Daoy (cell line): ENCODE measurements around the gene ASL. TPM values are rescaled to one million over a fixed set of nuclear protein-coding genes. Genes with fewer than 3 reads are reported as not detected.
"Not testable (repeated sequence)": the region's sequence is repeated elsewhere in the genome, so short reads cannot be mapped to it uniquely, and the experiment has no call there.

Experiments
- DNase-seq: peaks from one replicate; pipeline ENCODE4 v3.0.0-alpha.2; 2015; ENCODE audit warnings: low read depth
- total RNA-seq: library from RNA; depleted of rRNA; stranded (reverse); fragments of >200 nt; shearing (Covaris generic); gene quantifications from 2 replicates; pipeline ENCODE4 v1.2.3, GENCODE V29; 2014

Gene ASL
- total RNA-seq, 1 experiment from 2014 or later: 73.8 TPM

DNA sequence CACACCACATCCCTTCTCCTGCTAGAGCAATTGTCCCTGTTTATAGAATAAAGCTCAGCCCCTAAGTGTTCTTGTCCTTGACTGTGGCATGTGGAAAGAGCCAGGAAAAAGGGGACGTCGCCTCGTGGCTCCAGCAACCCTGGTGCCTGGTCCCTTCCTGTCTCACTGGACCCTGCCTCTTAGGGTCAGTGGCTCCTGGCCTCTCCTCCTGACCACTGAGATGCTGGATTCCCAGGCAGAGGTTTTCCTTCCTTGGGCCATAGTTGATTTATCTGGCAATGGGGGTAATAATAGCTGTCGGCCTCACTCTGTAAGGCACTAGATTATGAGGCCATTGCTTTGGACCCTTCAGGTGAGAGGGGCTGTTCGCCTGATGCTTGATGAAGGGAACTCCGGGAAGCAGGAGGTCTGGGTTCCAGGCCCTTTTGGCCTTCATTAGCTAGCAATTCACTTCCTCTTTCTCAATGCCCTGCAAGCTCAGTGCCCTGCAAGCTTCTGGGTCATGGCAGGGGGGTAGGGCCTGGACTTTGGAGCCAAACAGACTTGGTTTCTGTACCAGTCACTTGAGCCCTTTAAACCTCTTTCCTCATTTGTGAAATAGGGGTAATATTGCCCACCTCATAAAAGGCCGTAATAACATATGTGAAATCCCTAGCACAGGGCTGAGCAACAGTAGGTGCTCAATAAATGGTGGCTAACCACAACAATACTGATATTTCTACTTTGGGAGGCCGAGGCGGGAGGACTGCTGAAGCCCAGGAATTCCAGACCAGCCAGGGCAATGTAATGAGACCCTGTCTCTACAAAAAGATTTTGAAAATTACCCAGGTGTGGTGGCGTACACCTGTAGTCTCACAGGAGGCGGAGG, 1.1 kb downstream of the ASL start:
- no peak for DNase-seq

DNA sequence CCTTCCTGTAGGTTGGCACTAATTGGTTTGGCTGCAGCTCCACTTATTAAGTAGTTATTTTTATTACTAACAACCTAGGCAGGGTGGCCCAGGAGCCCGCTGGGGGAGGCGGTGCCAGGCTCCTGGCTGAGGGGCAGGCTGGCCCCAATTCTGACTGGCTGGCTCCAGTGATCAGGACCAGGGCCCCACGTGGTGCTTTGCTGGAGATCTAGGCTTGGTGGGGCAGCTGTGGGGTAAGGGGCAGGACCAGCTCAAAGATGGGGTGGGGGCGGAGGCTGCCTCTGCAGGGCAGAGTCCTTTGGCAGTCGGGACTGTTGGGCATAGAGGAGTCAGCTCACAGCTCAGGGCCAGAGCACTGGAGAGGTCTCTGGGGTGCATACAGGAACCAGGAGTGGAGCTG, 2.4 kb downstream of the ASL start:
- DNase-seq: no peak

DNA sequence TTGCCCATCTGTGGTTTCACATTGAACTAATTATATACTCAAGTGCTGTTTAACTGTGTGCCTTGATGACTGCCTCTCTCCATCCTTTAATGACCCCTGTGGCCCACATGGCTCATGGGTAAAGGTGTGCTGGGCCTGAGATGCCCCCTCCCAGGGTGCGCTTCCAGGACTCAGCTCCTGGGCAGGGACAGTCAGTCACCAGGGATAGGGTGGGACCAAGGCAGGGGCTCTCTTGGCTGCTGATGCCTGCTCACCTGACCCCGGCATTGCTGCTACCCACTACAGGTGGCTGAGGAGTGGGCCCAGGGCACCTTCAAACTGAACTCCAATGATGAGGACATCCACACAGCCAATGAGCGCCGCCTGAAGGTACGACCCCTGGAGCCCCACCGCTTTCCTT, 6.5 kb downstream of the ASL start:
- DNase-seq: no peak

DNA sequence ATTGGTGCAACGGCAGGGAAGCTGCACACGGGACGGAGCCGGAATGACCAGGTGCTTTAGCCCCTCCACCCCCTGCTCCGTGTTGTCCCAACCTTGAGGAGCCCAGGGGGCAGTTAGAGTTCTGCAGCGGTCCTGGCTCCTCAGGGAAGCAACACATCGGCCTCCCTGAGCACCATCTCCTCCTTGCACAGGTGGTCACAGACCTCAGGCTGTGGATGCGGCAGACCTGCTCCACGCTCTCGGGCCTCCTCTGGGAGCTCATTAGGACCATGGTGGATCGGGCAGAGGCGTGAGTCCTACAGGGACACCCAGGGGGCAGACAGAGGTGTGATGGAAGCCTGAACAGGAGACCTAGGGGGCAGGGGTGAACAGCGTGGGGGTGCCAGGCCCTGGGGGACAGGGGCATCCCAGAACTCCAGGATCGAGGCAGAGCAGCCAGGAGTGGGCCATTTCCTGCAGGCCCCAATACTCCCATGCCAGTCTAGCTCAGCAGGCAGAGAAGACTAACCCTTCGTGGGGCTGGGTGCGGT, 7.3 kb downstream of the ASL start:
- DNase-seq: no peak

DNA sequence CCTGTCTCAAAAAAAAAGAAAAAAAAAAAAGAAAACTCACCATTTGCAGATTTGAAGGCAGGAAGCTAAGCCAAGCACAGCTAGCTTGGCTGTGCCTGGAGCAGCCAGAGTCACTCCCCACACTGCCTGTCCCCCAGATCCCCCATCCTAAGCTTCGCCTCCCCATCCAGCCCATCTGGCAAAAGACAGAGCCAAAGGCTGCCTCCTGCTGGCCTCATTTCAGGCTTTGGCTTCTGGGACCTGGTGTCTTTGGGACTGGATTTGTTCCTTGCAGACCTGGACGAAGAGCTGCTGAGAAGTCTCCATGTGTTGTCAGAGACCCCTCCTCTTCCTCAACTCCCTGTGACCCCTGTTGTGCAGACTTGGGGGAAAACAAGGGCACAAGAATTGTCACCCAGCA, 8.1 kb downstream of the ASL start:
- no peak for DNase-seq

DNA sequence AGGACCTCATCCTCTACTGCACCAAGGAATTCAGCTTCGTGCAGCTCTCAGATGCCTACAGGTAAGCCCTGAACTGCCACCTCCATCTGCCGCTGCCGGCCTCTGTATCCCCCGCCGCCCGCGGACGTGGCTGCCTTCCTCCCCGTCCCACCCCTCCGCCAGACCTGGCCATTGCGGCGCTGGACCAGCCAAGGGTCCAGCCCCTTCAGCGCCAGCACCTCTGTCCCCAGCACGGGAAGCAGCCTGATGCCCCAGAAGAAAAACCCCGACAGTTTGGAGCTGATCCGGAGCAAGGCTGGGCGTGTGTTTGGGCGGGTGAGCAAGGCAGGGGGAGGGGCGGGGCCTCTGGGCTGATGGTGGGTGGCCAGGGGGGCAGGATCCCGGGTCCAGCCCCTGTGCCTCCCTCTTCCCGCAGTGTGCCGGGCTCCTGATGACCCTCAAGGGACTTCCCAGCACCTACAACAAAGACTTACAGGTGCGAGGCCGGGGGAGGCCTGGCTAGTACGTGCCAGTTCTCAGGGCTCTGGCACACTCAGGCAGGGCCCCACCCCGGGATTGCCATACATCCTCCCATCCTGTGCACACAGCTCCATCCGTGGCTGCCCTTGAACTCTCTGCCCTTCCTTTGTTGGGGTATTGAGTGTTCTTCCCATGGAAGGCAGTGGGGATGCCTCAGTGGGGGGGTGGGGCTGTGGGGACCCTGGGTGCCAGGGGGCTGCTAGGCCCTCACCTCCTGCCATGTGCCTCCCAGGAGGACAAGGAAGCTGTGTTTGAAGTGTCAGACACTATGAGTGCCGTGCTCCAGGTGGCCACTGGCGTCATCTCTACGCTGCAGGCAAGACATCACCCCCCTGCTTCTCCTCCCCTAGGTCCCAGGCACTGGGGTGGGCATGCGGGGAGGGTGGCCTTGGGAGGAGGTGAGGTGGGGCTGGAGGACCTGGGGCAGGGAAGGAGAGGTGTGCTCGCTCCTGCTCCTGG, 13.5 kb downstream of the ASL start:
- no peak for DNase-seq

DNA sequence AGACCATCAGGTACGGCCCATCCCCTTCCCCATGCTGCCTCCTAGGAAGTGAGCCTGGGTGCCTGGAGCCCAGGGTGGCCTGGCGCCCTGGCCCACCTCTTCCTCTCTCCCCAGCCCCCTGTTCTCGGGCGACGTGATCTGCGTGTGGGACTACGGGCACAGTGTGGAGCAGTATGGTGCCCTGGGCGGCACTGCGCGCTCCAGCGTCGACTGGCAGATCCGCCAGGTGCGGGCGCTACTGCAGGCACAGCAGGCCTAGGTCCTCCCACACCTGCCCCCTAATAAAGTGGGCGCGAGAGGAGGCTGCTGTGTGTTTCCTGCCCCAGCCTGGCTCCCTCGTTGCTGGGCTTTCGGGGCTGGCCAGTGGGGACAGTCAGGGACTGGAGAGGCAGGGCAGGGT, 17.0 kb downstream of the ASL start:
- DNase-seq: no peak

DNA sequence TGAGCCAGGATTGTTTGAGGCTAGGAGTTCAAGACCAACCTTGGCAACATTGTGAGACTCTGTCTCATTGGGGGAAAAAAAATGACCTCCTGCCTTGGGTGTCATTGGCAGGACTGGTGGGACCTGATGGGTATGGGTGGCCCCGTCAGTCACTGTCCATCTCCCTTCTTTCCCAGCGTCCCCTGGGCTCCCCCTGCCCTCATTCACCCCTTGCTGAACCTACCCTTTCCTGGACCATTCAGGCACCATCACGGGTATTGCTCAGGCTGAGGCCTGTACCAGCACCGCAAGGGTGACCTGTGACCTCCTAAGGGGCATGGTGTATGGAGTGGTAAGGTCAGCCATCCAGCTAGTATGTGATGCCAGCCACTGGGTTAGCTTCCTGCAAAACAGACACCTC, 19.4 kb downstream of the ASL start:
- DNase-seq: no peak

DNA sequence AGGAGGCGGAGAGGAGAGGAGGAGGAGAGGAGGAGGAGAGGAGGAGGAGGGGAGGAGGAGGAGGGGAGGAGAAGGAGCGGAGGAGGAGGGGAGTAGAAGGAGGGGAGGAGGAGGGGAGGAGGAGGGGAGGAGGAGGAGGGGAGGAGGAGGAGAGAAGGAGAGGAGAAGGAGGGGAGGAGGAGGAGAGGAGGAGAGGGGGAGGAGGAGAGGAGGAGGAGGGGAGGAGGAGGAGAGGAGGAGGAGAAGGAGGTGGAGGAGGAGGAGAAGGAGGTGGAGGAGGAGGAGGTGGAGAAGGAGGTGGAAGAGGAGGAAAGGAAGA, 23.6 kb downstream of the ASL start:
- no peak for DNase-seq

DNA sequence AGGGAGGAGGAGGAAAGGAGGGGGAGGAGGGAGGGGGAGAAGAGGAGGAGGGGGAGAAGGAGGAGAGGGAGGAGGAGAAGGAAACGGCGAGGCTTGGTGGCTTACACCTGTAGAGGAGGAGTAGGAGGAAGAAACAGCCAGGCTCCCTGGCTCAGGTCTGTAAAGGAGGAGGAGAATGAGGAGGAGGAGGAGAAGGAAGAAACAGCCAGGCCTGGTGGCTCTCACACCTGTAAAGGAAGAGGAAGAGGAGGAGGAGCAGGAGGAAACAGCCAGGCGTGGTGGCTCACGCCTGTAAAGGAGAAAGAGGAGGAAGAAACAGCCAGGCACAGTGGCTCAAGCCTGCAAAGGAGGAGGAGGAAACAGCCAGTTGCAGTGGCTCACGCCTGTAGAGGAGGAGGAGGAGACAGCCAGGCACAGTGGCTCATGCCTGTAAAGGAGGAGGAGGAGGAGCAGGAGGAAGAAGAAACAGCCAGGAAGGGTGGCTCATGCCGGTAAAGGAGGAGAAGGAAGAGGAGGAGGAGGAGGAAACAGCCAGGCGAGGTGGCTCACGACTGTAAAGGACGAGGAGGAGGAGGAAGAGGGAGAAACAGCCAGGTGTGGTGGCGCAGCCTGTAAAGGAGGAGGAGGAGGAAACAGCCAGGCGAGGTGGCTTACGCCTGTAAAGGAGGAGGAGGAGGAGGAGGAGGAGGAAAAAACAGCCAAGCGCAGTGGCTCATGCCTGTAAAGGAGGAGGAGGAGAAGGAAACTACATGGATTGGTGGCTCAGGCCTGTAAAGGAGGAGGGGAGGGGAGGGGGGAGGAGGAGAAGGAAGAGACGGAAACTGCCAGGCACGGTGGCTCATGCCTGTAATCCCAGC, 24.2 kb downstream of the ASL start:
- DNase-seq: peak; percentile 96

DNA sequence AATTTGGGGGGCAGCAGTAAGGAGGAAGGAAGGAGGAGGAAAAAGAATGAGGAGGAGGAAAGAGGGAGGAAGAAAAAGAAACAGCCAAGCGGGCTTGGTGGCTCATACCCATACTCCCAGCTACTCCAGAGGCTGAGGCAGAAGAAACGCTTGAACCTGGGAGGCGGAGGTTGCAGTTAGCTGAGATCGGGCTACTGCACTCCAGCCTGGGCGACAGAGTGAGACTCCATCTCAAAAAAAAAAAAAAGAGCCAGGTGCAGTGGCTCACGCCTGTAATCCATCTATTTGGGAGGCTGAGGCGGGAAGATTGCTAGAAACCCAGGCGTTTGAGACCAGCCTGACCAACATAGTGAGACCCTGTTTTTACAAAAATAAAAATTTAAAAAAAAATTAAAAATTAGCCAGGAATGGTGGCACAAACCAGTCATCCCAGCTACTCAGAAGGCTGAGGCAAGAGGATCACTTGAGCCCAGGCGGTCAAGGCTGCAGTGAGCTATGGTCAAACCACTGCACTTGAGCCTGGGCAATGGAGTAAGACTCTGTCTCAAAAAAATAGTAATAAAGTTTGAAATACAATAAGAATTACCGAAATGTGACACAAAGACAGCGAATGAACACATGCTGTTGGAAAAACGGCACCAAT, 24.9 kb downstream of the ASL start:
- DNase-seq: no peak

DNA sequence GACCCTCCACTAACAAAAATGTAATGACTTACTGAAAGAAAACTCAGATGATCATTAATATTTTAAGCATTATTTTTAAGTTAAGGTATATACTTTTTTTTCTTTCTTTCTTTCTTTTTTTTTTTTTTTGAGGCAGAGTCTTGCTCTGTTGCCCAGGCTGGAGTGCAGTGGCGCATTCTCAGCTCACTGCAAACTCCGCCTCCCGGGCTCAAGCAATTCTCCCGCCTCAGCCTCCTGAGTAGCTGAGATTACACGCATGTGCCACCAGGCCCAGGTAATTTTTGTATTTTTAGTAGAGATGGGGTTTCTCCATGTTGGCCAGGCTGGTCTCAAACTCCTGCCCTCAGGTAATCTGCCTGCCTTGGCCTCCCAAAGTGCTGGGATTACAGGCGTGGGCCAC, 26.5 kb downstream of the ASL start:
- not testable (repeated sequence) for DNase-seq

DNA sequence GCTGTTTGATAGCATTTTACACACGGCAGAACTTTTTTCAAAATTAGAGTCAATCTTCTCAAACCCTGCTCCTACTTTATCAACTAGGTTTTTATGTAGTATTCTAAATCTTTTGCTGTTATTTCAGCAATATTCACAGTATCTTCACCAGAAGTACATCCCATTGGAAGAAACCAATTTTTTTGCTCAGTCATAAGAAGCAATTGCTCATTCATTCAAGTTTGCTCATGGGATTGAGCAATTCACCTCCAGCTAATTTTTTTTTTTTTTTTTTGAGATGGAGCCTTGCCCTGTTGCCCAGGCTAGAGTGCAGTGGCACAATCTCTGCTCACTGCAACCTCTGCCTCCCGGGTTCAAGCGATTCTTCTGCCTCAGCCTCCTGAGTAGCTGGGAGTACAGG, 28.4 kb downstream of the ASL start:
- DNase-seq: not testable (repeated sequence)

DNA sequence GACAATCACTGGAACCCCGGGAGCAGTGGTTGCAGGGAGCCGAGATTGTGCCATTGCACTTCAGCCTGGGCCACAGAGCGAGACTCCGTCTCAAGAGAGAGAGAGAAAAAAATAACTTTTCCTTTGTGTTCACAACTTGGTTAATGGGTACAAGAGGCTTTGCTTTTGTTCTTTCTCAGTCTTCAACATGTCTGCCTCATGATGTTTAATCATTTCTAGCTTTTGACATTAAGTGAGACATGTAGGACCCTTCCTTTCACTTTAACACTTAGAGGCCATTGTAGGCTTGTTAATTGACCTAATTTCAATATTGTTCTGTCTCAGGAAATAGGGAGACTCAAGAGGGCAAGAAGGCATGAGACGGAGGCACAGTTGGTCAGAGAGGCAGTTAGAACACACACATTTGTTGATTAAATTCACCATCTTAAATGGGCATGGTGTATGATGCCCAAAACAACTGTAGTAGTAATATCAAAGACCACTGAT, 29.7 kb downstream of the ASL start:
- DNase-seq: no peak

DNA sequence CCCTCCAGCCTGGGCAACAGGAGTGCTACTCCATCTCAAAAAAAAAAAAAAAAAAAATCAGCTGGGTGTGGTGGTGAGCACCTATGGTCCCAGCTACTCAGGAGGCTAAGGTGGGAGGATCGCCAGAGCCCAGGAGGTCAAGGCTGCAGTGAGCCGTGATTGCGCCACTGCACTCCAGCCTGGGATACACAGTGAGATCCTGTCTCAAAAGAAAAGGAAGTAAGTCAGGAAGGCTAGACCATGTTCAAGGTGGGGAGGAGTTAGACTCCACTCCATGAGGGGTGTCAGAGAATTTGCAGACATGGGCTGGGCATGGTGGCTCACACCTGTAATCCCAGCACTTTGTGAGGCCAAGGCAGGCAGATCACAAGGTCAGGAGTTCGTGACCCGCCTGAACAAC, 32.8 kb downstream of the ASL start:
- not testable (repeated sequence) for DNase-seq

DNA sequence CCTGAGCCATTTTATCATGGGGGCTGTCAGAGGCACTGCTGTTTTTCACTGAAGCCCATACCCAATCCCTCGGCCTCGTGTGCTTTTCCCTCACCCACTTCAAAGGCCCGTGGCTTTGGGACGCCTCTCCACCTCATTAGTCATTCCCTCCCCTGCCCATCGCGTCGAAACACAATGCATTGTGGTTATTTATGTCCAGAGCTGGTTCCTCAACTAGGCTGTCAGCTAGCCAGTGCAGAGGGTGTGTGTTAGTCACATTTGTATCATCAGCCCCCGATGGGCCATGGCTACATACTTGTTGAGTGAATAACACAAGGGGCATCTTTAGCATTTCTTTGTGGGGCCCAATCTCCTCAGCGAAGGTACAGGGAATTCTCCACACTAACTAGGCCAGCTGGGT, 35.2 kb downstream of the ASL start:
- peak; percentile 96 for DNase-seq

DNA sequence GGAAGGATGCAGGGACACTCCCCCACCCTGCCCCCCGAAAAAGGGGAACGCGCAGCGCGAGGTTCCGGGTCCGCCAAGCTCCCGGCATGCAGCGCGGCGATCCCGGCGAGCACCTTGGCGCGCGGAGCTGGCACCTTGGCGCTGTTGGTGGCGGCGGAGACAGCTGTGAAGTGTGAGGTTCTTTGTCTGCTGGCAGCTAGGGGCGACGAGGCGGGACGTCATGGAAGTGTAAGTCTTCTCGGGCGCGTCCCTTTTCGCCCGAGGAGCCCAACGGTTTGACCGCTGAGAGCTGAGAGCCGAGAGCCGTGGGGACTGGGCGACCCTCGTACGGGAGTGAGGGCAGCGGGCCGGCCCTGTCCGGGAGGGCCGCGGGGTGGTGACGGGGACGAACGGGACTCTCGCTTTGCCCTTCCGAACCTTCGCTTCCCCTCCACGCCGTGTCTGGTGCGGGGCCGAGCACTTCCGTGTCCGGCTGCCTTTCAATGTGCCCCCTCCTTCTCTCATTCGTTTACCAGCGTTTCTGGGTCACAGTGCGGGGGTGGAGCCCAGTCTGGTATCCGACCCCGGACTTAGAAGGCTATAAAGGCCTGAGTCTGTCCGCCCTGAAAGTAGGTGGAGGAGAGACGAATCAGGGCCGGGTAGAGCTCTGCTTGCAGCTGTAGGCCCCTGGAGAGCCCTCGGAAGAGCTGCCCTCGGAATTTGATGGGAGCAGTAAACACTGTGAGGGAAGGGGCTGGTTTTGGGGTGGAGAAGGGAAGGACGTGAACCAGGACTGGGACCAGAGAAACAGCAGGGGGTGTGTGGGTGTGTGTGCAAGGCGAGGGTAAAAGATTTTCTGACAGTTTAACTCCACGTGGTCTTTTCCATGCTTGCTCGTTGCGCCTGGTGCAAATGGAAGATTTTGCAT, 39.4 kb downstream of the ASL start, which contains the start of gene CRCP:
CRCP (plus strand) TSS at position 105 of the 907 bp plus-strand sequence; CDS start at position 221, 116 bp downstream.
- DNase-seq: peak; percentile 94

DNA sequence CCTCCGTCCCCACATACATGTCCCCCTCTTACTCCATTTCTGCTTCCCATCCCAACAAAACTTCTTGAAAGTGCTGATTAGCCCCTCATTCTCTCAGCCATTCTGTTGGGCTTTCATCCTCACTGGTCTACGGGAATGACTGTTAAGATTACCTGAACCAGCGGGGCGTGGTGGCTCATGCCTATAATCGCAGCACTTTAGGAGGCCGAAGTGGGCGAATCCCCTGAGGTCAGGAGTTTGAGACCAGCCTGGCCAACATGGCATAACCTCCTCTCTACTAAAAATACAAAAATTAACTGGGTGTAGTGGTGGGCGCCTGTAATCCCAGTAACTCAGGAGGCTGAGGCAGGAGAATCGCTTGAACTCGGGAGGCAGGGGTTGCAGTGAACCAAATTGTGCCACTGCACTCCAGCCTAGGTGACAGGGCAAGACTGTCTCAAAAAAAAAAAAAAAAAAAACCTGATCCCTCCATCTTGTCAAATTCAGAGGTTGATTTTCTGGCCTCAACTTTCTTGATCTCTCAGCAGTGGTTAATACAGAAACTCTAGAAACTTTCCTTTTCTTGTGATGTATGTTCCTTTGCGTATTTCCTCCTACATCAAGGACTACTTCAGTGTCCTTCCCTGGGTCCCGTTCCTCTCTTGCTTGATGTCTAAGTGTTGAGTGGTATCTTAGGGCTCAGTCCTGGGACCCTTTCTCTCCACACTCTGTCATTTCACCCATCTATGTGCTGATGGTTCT, 41.2 kb downstream of the ASL start:
- not testable (repeated sequence) for DNase-seq

DNA sequence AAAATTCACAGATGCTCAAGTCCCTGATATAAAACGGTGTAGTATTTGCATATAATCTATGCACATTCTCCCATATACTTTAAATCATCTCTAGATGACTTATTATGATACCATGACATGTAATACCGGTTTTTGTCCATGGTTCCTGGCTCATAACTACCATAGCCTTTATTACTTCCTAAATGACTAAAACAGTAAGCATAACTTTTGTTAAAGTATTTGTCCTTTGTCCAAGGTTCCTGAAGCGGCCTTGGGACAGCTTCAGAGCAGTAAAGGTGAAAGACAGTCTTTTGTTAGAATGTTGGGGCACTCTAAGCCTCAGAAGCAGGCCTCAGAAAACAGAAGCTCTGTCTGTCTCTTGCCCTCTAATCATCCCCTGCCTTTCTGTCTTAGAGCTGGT, 43.0 kb downstream of the ASL start:
- no peak for DNase-seq
